GM12801 (cell line): ENCODE results near the gene C2CD5.

ENCODE experiments used
- CTCF ChIP-seq: IDR thresholded peaks from one replicate; pipeline ENCODE4 v1.5.1; 2011; ENCODE audit warnings: control low read depth; ENCODE audit not compliant: insufficient read length; ENCODE audit errors: extremely low read depth

Gene C2CD5

GRCh38 chr12:22415342-22416309, 128.7 kb downstream of the C2CD5 start:
- TF ChIP-seq CTCF, result no peak

- TF ChIP-seq CTCF, result no peak
These were observed 129.6 kb downstream of the C2CD5 start for GRCh38 chr12:22414742-22415141.

GRCh38 chr12:22413592-22413991, 130.8 kb downstream of the C2CD5 start:
- TF ChIP-seq CTCF, result no peak

- no peak for TF ChIP-seq CTCF
These were observed 131.8 kb downstream of the C2CD5 start for GRCh38 chr12:22412581-22412980.

GRCh38 chr12:22410486-22410885, 133.9 kb downstream of the C2CD5 start:
- TF ChIP-seq CTCF, result no peak

GRCh38 chr12:22409377-22410164, 134.8 kb downstream of the C2CD5 start:
- no peak for TF ChIP-seq CTCF

GRCh38 chr12:22408610-22409376, 135.5 kb downstream of the C2CD5 start:
- TF ChIP-seq CTCF, result no peak
